Glomerular visceral epithelial cell (primary cell): ENCODE results near the gene HLF.

ENCODE experiments used
- DNase-seq: peaks from one replicate; pipeline ENCODE4 v3.0.0-alpha.2; 2016; ENCODE audit errors: extremely low spot score

The HLF gene

GRCh38 chr17:55290492-55291113 is 25.8 kb downstream of the HLF start:
- DNase-seq: no peak

GRCh38 chr17:55291114-55291507 is 26.4 kb downstream of the HLF start:
- no peak for DNase-seq

GRCh38 chr17:55292094-55292493 is 27.3 kb downstream of the HLF start:
- no peak for DNase-seq

GRCh38 chr17:55294042-55294751 is 29.4 kb downstream of the HLF start:
- DNase-seq: no peak

GRCh38 chr17:55295411-55296170 is 30.8 kb downstream of the HLF start:
- DNase-seq: peak; percentile 51

GRCh38 chr17:55296171-55296695 is 31.5 kb downstream of the HLF start:
- no peak for DNase-seq

- no peak for DNase-seq
These were observed 31.9 kb downstream of the HLF start for GRCh38 chr17:55296699-55297098.

- DNase-seq: no peak
These were observed 33.5 kb downstream of the HLF start for GRCh38 chr17:55298111-55298730.

- DNase-seq: no peak
These were observed 34.5 kb downstream of the HLF start for GRCh38 chr17:55299162-55299838.

GRCh38 chr17:55299890-55300289 is 35.1 kb downstream of the HLF start:
- no peak for DNase-seq

GRCh38 chr17:55300479-55301290 is 35.9 kb downstream of the HLF start:
- DNase-seq: no peak

- DNase-seq: no peak
These were observed 37.0 kb downstream of the HLF start for GRCh38 chr17:55301521-55302406.

GRCh38 chr17:55302407-55302787 is 37.6 kb downstream of the HLF start:
- no peak for DNase-seq

GRCh38 chr17:55303008-55303493 is 38.3 kb downstream of the HLF start:
- DNase-seq: no peak

- no peak for DNase-seq
These were observed 39.0 kb downstream of the HLF start for GRCh38 chr17:55303701-55304145.

- DNase-seq: no peak
These were observed 39.6 kb downstream of the HLF start for GRCh38 chr17:55304171-55304859.

- DNase-seq: no peak
These were observed 40.7 kb downstream of the HLF start for GRCh38 chr17:55305321-55306087.

GRCh38 chr17:55307879-55308278 is 43.1 kb downstream of the HLF start:
- DNase-seq: no peak
